ENCODE measurements around the gene CAMK2A. TPM values are rescaled to one million over a fixed set of nuclear protein-coding genes. Genes with fewer than 3 reads are reported as not detected.

CAMK2A gene
- total RNA-seq, 2 donors from 2014 or later, result 0.05 to 0.61 TPM

DNA sequence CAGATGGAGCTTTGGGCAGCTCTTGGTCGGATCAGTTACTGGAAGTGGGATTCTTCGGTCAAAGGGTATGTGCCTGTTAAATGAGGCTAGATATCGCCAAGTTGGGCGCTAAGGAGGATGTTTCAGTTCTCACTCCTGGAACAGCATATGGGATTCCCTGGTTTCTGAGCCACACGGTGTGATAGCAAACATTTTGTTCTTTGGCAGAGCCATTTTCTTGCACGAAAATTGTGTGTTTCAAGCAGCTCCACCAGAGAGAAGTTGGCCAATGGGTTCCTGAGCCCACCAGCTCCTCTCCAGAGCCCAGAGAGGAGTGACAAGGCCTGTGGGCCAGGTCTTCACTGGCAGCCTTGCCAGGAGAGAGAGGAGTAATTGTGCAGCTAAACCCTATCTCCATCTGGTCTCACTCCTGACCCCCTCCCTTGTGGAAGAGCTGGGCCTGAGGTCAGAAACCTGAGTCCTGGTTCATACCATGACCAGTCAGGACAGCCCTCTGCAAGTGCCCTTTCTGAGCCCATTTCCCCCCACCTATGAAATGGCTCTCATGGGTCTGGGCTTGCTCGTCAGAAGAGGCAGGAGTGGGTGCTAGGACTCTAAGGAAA lies 110.5 kb downstream of the CAMK2A start:
- intact Hi-C loops (cut with DNase I), result no loop called here
- TF ChIP-seq CTCF (IDR thresholded peaks at IDR 0.05), result no peak
- Histone ChIP-seq H3K4me3 (no peak overlapping the region), H3K9me3 (no peaks in the 10 kb centered on the region), H3K4me1 (peaks cover 41% of the 10 kb centered on the region), H3K27me3 (no peaks in the 10 kb centered on the region), H3K36me3 (no peaks in the 10 kb centered on the region), H3K27ac (peak overlapping the region; percentile 91), H3K9ac (ENCODE audit: low read depth in 2 of 2, low read length in 2 of 2) (peak overlapping the region in 1 of 2 donors; percentile 74)
- no peak for DNase-seq

GRCh38 chr5:150178262-150178661 lies 111.3 kb downstream of the CAMK2A start:
- no peaks in the 10 kb centered on the region for H3K9me3 ChIP-seq
- no peaks in the 10 kb centered on the region for H3K27me3 ChIP-seq
- DNase-seq, result peak; percentile 81
- H3K4me3 ChIP-seq, result no peak overlapping the region
- H3K27ac ChIP-seq, result peak overlapping the region; percentile 91
- intact Hi-C loops (cut with DNase I), result no loop called here
- H3K9ac ChIP-seq (ENCODE audit: low read depth in 2 of 2, low read length in 2 of 2), result peak overlapping the region in 1 of 2 donors; percentile 74
- no peaks in the 10 kb centered on the region for H3K36me3 ChIP-seq
- TF ChIP-seq CTCF (IDR thresholded peaks at IDR 0.05), result no peak
- peaks cover 35% of the 10 kb centered on the region for H3K4me1 ChIP-seq

DNA sequence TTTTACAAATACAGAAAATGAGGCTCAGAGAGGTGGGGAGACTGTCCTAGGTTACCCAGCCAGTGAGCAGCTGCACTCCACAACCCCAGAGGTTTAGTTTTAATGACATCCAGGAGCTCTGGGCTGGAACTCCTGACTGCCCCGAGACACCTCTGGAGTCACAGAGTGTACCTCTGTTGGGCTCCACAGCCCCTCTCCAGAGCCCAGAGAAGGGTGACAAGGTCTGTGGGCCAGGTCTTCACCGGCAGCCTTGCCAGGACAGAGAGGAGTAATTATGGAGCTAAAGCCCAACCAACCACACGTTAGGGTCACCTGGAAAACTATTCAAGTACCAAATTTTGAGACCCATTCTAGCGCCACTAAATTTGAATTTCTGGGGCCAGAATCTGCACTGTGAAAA lies 111.9 kb downstream of the CAMK2A start:
- no peak for TF ChIP-seq CTCF (IDR thresholded peaks at IDR 0.05)
- no peak overlapping the region for H3K4me3 ChIP-seq
- peak overlapping the region; percentile 5 to 74 for H3K9ac ChIP-seq (ENCODE audit: low read depth in 2 of 2, low read length in 2 of 2)
- peaks cover 36% of the 10 kb centered on the region for H3K4me1 ChIP-seq
- H3K27ac ChIP-seq, result peak overlapping the region; percentile 91
- H3K9me3 ChIP-seq, result no peaks in the 10 kb centered on the region
- no peaks in the 10 kb centered on the region for H3K27me3 ChIP-seq
- H3K36me3 ChIP-seq, result no peaks in the 10 kb centered on the region
- no peak for DNase-seq
- intact Hi-C loops (cut with DNase I), result no loop called here

DNA sequence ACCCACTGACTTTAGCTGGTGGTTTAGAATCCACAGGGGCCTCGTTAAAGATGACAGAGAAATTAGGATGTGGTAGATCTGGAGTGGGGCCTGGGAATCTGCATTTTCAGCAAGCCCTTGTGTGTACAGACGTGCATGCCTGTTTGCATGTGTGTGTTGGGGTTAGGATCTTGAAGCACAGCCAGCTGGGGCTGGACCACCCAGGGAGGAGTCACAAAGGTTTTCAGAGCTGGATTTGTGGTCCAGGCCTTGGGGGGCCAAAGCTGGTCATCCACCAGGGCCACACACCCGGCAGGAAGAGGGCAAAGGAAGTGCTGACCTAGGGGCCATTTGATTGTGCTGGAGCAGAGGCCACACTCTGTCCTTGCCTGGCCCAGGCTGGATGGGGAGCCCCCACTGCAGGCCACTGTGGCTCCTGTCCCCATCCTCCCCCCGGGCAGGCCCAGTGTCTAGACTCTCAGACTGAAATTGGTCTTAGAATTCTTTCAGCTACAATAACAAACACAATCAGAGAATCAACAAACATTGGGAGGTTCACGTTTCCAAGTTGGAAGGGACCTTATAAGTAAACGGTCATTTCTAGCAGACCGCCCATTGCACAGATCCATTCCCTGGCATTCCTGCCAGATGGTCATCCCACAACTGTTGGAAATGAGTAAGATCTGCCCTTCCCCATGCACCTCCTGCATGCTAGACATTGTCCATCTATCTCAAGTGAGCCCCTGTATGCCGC lies 112.7 kb downstream of the CAMK2A start:
- intact Hi-C loops (cut with DNase I), result no loop called here
- Histone ChIP-seq H3K27me3 (no peaks in the 10 kb centered on the region), H3K9ac (ENCODE audit: low read depth in 2 of 2, low read length in 2 of 2) (peak overlapping the region in 1 of 2 donors; percentile 74), H3K9me3 (no peaks in the 10 kb centered on the region), H3K36me3 (no peaks in the 10 kb centered on the region), H3K4me1 (peaks cover 37% of the 10 kb centered on the region), H3K27ac (peak overlapping the region; percentile 91), H3K4me3 (no peak overlapping the region)
- DNase-seq, result no peak
- TF ChIP-seq CTCF (IDR thresholded peaks at IDR 0.05), result no peak

GRCh38 chr5:150175536-150175935 lies 114.0 kb downstream of the CAMK2A start:
- Histone ChIP-seq H3K27me3 (no peaks in the 10 kb centered on the region), H3K4me3 (no peak overlapping the region), H3K27ac (peak overlapping the region; percentile 9), H3K4me1 (peaks cover 27% of the 10 kb centered on the region), H3K9ac (ENCODE audit: low read depth in 2 of 2, low read length in 2 of 2) (peak overlapping the region in 1 of 2 donors; percentile 74), H3K36me3 (no peaks in the 10 kb centered on the region), H3K9me3 (no peaks in the 10 kb centered on the region)
- TF ChIP-seq CTCF (IDR thresholded peaks at IDR 0.05), result no peak
- intact Hi-C loops (cut with DNase I), result no loop called here
- DNase-seq, result no peak

Measured in colonic mucosa (tissue), 4 donors.